GM23338 (cell line): ENCODE data around the gene CDYL2. TPM values are rescaled to one million over a fixed set of nuclear protein-coding genes. Genes with fewer than 3 reads are reported as not detected.

ENCODE experiments used
- ATAC-seq: fragments of 200-7000 bp; cut with Tn5 transposase; 3 replicates; pipeline ENCODE4 v1.9.1; 2020
- DNase-seq: peaks from one replicate; pipeline ENCODE4 v3.0.0-alpha.2; 2015; ENCODE audit warnings: low spot score
- H2AFZ ChIP-seq: fragments of 200-600 bp; sonication (generic); 2 replicates; pipeline ENCODE4 v1.8.0; 2016; ENCODE audit warnings: antibody characterized with exemption, mild to moderate bottlenecking, moderate library complexity
- H3F3A ChIP-seq: fragments of 200-600 bp; sonication (generic); replicated peaks from 2 replicates; pipeline ENCODE4 v1.8.0; 2017; ENCODE audit warnings: antibody characterized with exemption, mixed run types, low read depth
- H3K27ac ChIP-seq: fragments of 200-600 bp; sonication (generic); 2 replicates; pipeline ENCODE4 v1.6.1; 2016; ENCODE audit warnings: low read depth
- H3K27me3 ChIP-seq: fragments of 200-600 bp; sonication (generic); 2 replicates; pipeline ENCODE4 v1.8.0; 2016; ENCODE audit warnings: mild to moderate bottlenecking, mixed run types, moderate library complexity; ENCODE audit not compliant: insufficient read depth
- H3K36me3 ChIP-seq: fragments of 200-600 bp; sonication (generic); 2 replicates; pipeline ENCODE4 v1.8.0; 2016; ENCODE audit warnings: mild to moderate bottlenecking; ENCODE audit not compliant: insufficient read depth
- H3K4me1 ChIP-seq: fragments of 200-600 bp; sonication (generic); 2 replicates; pipeline ENCODE4 v1.8.0; 2016; ENCODE audit warnings: mild to moderate bottlenecking, moderate library complexity; ENCODE audit not compliant: insufficient read depth
- H3K4me2 ChIP-seq: fragments of 200-600 bp; sonication (generic); 2 replicates; pipeline ENCODE4 v1.7.1; 2017; ENCODE audit warnings: mixed run types
- H3K4me3 ChIP-seq: fragments of 200-600 bp; sonication (generic); 2 replicates; pipeline ENCODE4 v1.6.1; 2016; ENCODE audit warnings: mixed run types
- H3K79me2 ChIP-seq: fragments of 200-600 bp; sonication (generic); replicated peaks from 2 replicates; pipeline ENCODE4 v1.8.0; 2017; ENCODE audit warnings: mild to moderate bottlenecking; ENCODE audit not compliant: insufficient read depth
- H3K9me2 ChIP-seq: fragments of 200-600 bp; sonication (generic); 2 replicates; pipeline ENCODE4 v1.8.0; 2017; ENCODE audit not compliant: insufficient read depth
- H4K20me1 ChIP-seq: fragments of 200-600 bp; sonication (generic); replicated peaks from 2 replicates; pipeline ENCODE4 v1.8.0; 2017; ENCODE audit warnings: mild to moderate bottlenecking; ENCODE audit not compliant: insufficient read depth
- H3K27ac Mint-ChIP-seq: 2 replicates; pipeline ENCODE4 v1.8.0; 2020; ENCODE audit warnings: inconsistent platforms, mild to moderate bottlenecking, moderate library complexity, mixed read lengths
- H3K27me3 Mint-ChIP-seq: 3 replicates; pipeline ENCODE4 v1.8.0; 2022; ENCODE audit warnings: low read depth, mild to moderate bottlenecking, moderate library complexity, mixed read lengths, inconsistent platforms; ENCODE audit not compliant: insufficient read depth, poor library complexity
- H3K36me3 Mint-ChIP-seq: 3 replicates; pipeline ENCODE4 v1.8.0; 2021; ENCODE audit warnings: low read depth, mild to moderate bottlenecking, inconsistent platforms, moderate library complexity, mixed read lengths
- H3K4me1 Mint-ChIP-seq: 3 replicates; pipeline ENCODE4 v1.8.0; 2020; ENCODE audit warnings: mild to moderate bottlenecking, inconsistent platforms, mixed read lengths
- H3K4me3 Mint-ChIP-seq: 3 replicates; pipeline ENCODE4 v1.8.0; 2021; ENCODE audit warnings: moderate library complexity, mild to moderate bottlenecking, inconsistent platforms, mixed read lengths
- H3K9me3 Mint-ChIP-seq: 3 replicates; pipeline ENCODE4 v1.8.0; 2020; ENCODE audit warnings: moderate library complexity, mild to moderate bottlenecking, inconsistent platforms, mixed read lengths
- CREB1 ChIP-seq: fragments of 250-450 bp; sonication (Bioruptor Pico); IDR thresholded peaks from 2 replicates; pipeline ENCODE4 v1.5.0; 2020; ENCODE audit warnings: low read depth, mild to moderate bottlenecking, moderate library complexity
- ETS1 ChIP-seq: IDR thresholded peaks from 2 replicates; pipeline ENCODE4 v1.6.1; 2016; ENCODE audit warnings: antibody characterized with exemption
- EZH2 ChIP-seq: fragments of 200-600 bp; sonication (generic); IDR thresholded peaks from one replicate; pipeline ENCODE4 v1.8.0; 2017; ENCODE audit warnings: antibody characterized with exemption, mild to moderate bottlenecking, low read depth; ENCODE audit not compliant: unreplicated experiment
- EZH2phosphoT487 ChIP-seq: fragments of 200-600 bp; sonication (generic); IDR thresholded peaks from one replicate; pipeline ENCODE4 v1.8.1; 2018; ENCODE audit warnings: antibody characterized with exemption; ENCODE audit not compliant: unreplicated experiment
- JUNB ChIP-seq: IDR thresholded peaks from one replicate; pipeline ENCODE4 v1.6.1; 2016; ENCODE audit warnings: antibody characterized with exemption; ENCODE audit not compliant: unreplicated experiment
- NANOG ChIP-seq: IDR thresholded peaks from 2 replicates; pipeline ENCODE4 v1.6.1; 2016; ENCODE audit warnings: antibody characterized with exemption, borderline replicate concordance
- POLR2AphosphoS5 ChIP-seq: IDR thresholded peaks from 2 replicates; pipeline ENCODE4 v1.6.1; 2016; ENCODE audit warnings: antibody characterized with exemption, low read depth
- ZNF114 ChIP-seq: fragments of 250-450 bp; sonication (Bioruptor Pico); IDR thresholded peaks from 2 replicates; pipeline ENCODE4 v1.5.0; 2020; ENCODE audit warnings: mild to moderate bottlenecking, moderate library complexity
- ZNF331 ChIP-seq: fragments of 250-450 bp; sonication (Bioruptor Pico); IDR thresholded peaks from 2 replicates; pipeline ENCODE4 v1.5.0; 2020; ENCODE audit warnings: low read depth, mild to moderate bottlenecking, moderate library complexity
- ZNF462 ChIP-seq: fragments of 250-450 bp; sonication (Bioruptor Pico); IDR thresholded peaks from 2 replicates; pipeline ENCODE4 v1.5.0; 2020; ENCODE audit warnings: mild to moderate bottlenecking, moderate library complexity
- polyA plus RNA-seq: library from polyadenylated mRNA; unstranded; fragments of >200 nt; fragmentation: Nextera tagmentation; extraction: Ambion mirVana; gene quantifications from 2 replicates; pipeline ENCODE4 v1.2.1, GENCODE V29; 2016
- total RNA-seq: library from RNA; depleted of rRNA; stranded (reverse); fragments of >200 nt; shearing (Covaris generic); gene quantifications from 2 replicates; pipeline ENCODE4 v1.2.3, GENCODE V29; 2014
- TF ChIP-seq, protein P1 (sequence below): IDR thresholded peaks from one replicate; pipeline ENCODE4 v1.6.1; 2018; ENCODE audit warnings: antibody characterized with exemption; ENCODE audit not compliant: unreplicated experiment

The CDYL2 gene
- total and polyA plus RNA-seq, 2 experiments from 2014 or later = 0.82 to 4.3 TPM

DNA sequence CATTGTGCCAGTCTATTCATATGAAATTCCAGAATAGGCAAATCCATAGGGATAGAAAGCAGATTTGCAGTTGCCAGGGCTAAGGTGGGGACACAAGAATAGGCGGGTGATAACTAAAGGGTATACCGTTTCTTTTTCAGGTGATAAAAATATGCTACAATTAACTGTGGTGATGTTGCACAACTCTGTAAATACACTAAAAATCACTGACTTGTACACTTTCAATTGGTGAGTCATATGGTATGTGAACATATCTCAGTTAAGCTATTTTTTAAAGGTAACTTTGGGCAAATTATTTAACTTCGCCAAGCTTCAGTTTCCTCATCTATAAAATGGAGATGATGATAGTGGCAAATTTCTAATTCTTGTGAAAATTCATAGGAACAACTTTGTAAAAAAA is 65.9 kb downstream of the CDYL2 start (continued):
- no peak for TF ChIP-seq JUNB
- no peak for TF ChIP-seq ETS1
- no peak for TF ChIP-seq NANOG
- TF ChIP-seq POLR2AphosphoS5 = no peak
- TF ChIP-seq, protein P1, sequence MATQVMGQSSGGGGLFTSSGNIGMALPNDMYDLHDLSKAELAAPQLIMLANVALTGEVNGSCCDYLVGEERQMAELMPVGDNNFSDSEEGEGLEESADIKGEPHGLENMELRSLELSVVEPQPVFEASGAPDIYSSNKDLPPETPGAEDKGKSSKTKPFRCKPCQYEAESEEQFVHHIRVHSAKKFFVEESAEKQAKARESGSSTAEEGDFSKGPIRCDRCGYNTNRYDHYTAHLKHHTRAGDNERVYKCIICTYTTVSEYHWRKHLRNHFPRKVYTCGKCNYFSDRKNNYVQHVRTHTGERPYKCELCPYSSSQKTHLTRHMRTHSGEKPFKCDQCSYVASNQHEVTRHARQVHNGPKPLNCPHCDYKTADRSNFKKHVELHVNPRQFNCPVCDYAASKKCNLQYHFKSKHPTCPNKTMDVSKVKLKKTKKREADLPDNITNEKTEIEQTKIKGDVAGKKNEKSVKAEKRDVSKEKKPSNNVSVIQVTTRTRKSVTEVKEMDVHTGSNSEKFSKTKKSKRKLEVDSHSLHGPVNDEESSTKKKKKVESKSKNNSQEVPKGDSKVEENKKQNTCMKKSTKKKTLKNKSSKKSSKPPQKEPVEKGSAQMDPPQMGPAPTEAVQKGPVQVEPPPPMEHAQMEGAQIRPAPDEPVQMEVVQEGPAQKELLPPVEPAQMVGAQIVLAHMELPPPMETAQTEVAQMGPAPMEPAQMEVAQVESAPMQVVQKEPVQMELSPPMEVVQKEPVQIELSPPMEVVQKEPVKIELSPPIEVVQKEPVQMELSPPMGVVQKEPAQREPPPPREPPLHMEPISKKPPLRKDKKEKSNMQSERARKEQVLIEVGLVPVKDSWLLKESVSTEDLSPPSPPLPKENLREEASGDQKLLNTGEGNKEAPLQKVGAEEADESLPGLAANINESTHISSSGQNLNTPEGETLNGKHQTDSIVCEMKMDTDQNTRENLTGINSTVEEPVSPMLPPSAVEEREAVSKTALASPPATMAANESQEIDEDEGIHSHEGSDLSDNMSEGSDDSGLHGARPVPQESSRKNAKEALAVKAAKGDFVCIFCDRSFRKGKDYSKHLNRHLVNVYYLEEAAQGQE = no peak

- Mint-ChIP-seq H3K27me3 (peaks cover 2% of the 10 kb centered on the region), H3K36me3 (0 out of 3 replicates have a peak, but pooled peaks cover 3% of the 10 kb centered on the region), H3K4me1 (no peaks in the 10 kb centered on the region), H3K9me3 (peaks cover 16% of the 10 kb centered on the region), H3K4me3 (no peak overlapping the region), H3K27ac (no peak overlapping the region)
- Histone ChIP-seq H2AFZ (no peak overlapping the region), H3K4me3 (no peak overlapping the region), H3K9me2 (peaks cover 11% of the 10 kb centered on the region), H3K79me2 (no peaks in the 10 kb centered on the region), H3K27ac (no peak overlapping the region), H4K20me1 (no peaks in the 10 kb centered on the region), H3K36me3 (no peaks in the 10 kb centered on the region), H3K4me2 (no peak overlapping the region), H3K27me3 (no peaks in the 10 kb centered on the region), H3F3A (no peaks in the 10 kb centered on the region), H3K4me1 (no peaks in the 10 kb centered on the region)
- DNase-seq (no peak), ATAC-seq (no peak)
- TF ChIP-seq EZH2 = no peak
- no peak for TF ChIP-seq ETS1
- TF ChIP-seq ZNF114 (CRISPR knock-in tag) = no peak
- TF ChIP-seq NANOG = no peak
- TF ChIP-seq ZNF331 (CRISPR knock-in tag) = no peak
- TF ChIP-seq ZNF462 (CRISPR knock-in tag) = no peak
- no peak for TF ChIP-seq EZH2phosphoT487
- no peak for TF ChIP-seq POLR2AphosphoS5
- TF ChIP-seq CREB1 = no peak
- TF ChIP-seq JUNB = no peak
Observed at GRCh38 chr16:80735846-80736245, 68.6 kb downstream of the CDYL2 start.
